NCI-H69 (cell line): ENCODE results near the gene FASLG.
"Not testable (repeated sequence)": the region's sequence is repeated elsewhere in the genome, so short reads cannot be mapped to it uniquely, and the experiment has no call there.

Source experiments
- DNase-seq: peaks from one replicate; lab custom pipeline; 2025; lab: John Stamatoyannopoulos, UW

Gene FASLG

DNA sequence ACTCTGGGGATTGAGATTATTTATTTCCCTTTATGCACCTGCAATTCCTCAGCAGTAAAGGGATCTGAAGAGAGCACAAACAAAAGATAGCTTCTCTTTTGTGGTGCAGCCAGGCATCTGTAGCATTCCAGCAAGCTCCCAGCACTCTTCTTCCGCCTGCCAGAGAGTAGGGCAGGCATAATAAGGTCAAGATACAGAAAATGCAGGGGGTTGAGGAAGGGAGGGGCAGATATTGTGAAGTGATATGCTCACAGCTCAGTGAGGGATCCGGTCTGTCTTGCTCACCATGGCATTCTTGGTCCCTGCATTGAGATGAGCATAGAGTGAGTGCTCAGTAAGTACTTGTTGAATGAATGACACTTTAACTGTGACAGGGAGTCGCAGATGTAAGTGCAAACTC, 23.9 kb downstream of the FASLG start:
- no peak for DNase-seq

DNA sequence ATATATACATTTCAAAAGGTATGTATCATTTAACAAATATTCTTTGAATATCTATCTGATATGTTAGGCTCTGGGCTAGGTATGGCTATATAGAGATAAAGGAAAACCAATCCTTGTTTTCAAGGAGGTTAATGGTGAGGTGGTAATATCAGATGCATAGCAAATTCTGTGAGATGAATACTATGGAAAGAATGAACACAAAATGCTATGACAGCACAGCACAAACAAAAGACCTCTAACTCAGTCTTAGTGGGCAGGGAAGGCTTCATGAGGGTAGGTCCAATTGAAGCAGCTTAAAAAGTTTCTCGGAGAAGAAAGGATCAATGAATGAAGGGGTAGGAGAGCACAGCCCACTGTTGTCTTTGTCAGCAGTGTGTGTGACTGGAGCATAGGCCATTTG, 27.2 kb downstream of the FASLG start:
- no peak for DNase-seq

DNA sequence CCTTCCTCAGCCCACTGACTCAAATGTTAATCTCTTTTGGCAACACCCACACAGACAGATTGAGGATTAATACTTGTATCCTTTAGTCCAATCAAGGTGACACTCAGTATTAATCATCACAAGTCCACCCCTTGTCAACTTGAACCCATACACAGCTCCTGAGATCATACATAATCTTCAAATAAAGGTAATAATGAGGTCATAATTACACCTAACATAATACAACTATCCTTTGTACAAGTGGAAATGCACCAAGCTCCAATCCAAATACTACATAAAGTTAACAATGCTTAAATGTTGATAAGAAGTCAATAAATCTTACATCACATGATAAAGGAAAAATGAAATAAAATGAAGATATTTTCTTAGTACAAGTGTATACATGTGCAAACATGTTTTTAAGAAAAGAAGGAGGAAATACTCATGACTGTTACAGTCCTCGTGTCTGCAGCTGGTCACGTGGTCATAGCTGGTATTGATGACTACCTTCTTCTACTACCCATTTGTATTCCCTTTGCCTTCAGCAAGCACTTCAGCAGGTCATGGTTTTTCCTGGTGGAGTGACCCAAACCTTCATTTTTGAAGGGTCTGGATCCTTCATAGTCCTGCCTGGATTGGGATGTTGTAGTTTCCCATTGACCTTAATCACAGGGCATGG, 29.7 kb downstream of the FASLG start:
- not testable (repeated sequence) for DNase-seq

DNA sequence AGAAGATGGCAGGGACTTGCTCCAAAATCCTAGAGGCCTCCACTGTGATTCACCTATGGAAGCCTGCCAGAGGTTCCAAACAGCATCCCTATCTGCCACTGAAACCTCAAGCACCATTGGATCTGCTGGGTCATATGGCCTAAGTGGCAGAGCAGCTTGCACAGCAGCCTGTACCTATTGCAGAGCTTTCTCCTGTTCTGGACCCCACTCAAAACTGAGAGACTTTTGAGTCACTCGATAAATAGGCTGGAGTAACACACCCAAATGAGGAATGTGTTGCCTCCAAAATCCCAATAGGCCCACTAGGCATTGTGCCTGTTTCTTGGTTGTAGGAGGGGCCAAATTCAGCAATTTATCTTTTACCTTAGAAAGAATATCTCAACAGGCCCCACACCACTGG, 32.0 kb downstream of the FASLG start:
- DNase-seq = not testable (repeated sequence)

DNA sequence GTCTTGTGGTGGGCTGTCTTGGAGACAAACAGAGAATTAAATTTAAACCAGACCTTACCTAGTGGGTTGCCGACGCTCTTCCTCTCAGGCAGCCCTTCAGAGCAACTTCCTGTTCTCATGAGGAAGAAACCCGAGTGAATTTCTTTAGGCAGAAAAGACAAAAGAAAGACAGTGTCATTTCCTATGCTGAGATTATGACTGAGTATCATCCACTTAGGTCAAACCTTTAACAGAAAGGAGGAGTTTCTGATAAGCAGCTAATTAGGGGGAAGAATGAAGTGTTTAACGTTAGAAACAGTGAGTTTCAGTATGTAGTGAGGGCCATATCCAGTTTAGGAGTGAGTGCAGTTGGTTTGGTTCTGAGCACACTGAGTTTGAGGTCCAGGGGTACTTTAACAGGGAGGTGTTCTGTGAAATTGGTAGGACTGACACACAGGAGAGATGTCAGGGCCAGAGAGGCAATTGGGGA, 38.7 kb downstream of the FASLG start:
- DNase-seq = no peak

DNA sequence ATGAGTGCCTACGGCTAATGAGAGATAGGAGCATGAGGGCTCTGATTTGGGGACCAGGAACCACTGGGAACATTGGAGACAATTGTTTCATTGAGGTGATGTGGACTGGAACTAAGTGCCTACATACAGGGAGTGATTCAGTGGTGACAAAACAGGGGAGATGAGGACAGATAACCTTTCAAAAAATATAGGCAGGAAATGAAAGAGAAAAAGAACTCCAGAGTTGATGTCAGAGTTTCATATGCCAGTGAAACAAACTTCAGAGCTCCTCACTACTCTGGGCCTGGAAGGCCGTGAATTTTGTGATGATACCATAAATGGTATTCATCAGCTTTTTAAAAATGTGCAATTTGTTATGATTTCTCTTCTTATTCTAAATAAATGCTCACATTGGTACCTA, 39.3 kb downstream of the FASLG start:
- no peak for DNase-seq

DNA sequence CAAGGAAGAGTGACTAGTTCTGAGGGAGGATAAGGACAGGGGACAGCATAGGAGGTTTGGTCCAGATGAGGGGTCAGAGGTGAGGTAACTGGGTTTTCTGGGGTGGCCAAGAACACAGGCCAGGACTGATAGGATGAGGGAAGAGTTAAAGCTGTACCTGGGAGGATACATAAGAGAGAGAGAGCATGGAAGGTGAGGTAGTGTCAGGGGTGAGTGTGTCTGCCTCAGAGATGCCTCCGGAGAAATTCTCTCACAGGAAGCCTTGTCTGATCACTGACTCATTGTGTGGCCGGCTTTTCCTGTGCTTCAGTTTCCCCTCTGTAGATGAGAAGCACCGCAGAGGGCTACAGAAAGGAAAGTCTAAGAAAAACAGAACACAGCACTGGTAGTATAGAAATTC, 40.2 kb downstream of the FASLG start:
- no peak for DNase-seq

DNA sequence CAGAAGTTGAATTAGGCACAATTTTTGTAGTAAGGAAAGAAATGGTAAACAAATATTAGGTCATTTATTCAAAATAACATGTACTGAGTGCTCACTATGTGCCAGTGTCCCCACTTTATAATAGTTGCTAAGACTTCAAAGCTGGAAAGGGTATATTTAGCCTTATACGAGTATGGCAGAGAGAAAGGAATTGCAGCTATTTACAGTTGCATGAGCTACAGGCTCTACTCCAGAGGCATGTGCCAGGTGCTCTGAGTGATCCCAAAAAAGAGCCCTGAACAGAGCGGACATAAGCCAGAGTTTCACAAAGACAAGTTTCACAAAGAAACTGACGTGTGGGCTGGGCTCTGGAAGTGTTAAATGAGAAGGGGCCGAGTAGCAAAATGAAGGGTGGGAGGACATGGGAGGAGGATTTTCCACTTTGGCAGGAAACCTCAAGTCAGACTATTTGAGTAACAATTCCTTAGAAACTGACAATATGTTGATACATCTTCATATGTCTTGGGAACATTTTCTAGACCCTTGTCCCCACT, 40.9 kb downstream of the FASLG start:
- DNase-seq = no peak

DNA sequence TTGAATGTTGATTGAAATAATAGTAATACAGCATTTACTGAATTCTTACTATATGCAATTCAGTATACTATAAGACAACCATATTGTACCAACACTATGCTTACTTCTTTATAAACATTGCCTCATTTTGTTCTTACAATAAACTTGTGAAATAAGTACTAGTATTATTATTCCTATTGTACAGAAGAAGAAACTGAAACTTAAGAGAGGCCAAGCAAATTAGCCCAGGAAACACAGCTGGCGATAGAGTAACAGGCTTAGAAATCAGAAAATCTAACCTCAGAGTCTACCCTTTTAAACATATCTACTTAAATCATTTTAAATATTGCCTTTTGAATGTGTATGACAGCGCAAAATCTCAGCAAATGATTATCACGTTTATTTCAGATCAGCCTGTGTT, 41.7 kb downstream of the FASLG start:
- no peak for DNase-seq

DNA sequence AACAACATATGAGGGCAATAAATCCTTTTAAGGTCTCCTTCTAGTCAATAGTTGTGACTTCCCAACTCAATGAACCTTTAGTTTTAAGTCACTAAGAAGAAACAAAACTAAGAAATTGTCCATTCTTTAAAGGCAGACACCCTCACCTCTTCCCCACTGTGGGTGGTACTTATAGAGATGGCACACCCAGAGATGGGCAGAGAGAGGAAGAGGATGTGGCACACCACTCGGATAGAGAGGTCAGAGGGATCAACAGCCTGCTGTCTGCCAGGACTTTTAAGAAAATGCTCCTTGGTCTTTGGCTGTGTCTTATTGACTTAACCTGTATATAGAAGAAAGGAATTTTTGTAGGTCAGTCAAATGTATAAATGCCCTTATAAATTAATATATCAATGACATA, 45.1 kb downstream of the FASLG start:
- no peak for DNase-seq

DNA sequence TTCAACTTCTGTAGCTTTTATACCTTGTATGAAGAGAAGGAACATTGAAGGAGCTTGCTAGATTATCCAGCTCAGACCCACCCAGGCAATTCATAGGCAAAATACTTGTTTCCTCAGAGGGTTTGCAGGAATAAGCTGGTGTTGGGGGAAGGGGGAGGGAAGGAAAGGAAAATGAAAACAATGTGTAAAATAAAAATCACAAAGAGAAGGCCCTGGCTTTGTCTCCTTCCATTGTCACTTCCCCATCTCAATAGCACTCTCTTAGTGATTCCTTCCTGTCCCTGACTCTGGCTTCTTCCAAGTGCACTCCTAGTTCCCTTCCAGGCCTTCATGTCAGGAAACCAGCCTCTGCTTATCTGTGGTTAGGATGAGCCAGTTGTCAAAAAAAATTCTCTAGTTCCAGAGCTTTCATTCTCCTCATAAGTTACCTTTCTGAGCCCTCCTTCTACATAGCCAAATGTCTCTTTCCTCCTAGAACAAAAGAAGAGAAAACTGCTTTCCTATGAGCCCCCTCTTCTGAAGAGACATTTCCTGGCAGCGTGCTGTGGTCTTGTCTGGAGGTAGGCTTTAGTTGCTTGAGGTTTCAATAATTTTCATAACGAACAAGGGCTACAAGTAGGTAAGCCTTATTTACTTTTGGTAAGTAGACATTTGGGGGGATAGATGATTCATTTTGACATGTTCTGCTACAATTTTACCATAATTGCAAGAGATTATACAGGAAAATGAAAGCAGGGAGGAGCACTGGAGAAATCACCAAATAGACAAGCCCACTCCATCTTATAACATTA, 45.7 kb downstream of the FASLG start:
- no peak for DNase-seq

DNA sequence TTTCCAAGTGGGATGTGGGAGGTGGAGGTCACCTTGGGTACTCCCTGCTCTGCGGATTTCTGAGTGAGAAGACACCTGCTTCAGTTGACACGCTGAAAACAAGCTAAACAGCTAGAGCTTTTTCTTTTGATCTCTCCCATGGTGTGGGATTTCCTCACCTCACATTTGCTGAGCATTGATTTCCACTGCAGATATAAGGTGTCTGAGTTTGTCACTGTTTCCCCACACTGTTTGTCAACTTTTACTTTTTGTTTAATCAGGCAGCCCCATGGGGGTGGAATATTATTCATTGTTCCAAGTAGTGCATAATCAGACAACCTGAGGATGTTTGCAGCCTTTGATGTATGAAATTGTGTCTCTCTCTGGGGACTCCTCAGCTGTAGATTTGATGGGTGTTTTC, 49.5 kb downstream of the FASLG start:
- DNase-seq = peak; percentile 23

DNA sequence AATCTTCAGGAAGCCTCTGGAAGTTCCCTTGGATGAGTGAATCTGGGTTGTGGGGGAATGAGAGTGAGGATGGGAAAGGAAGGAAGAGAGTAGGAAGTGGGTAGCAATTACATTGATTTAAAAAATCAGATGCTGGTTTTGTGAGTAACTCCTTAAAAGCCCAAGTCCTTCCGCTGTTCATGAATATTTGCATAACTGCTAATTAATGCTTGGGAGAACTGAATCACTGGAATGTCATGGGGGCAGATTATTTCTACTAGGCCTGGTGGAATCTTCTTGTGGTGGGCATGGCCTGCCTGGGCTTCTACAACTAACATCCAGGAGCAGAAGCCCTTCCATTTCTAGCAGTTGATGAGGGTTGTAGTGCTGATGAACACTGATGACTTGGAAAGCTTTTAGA, 52.7 kb downstream of the FASLG start:
- no peak for DNase-seq

DNA sequence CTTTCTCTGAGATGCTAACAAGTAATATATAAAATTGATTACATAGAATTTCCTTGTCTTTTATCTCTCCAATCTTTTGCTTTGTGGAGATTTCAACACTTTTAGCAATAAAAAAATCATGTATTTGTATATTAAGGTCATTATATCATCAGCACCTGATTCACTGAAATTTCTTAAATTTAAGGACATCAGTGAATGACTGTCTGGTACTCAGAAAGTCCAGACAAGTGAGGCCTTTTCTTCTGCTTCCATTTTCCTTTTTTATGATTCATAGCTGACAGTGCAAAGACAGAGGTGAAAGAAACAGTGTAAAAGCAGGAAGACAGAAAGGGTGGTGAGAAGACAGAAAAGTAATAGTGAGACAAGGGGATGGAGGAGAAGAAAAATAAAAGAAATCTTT, 54.6 kb downstream of the FASLG start:
- no peak for DNase-seq
